Naive thymus-derived CD8-positive, alpha-beta T cell (primary cell): ENCODE results near the gene RUNX3. TPM values are rescaled to one million over a fixed set of nuclear protein-coding genes. Genes with fewer than 3 reads are reported as not detected.
"Not testable (repeated sequence)": the region's sequence is repeated elsewhere in the genome, so short reads cannot be mapped to it uniquely, and the experiment has no call there.

Source experiments
- ATAC-seq, 2 donors: fragments of 150-1000 bp; cut with Tn5 transposase in 1 of 2; sonication (Bioruptor Pico), chemical (Tn5 transposase) in 1 of 2; 1 replicate in 1 of 2; 2 replicates in 1 of 2; pipeline ENCODE4 v1.10.0; 2021; ENCODE audit warnings: mild to moderate bottlenecking in 2 of 2, moderate library complexity in 2 of 2
- POLR2A ChIA-PET: fragments of 350-600 bp; sonication (Branson Sonifier 250); formaldehyde crosslinking; loops from one replicate; lab custom pipeline; 2021; ENCODE audit warnings: antibody characterized with exemption; lab: Charles Lee
- DNase-seq, 10 donors: peaks; one replicate each; pipeline versions ENCODE4 v3.0.0 to v3.0.0-alpha.2; 2020 to 2022
- H3K27ac Mint-ChIP-seq, 10 donors: one replicate each; pipeline ENCODE4 v1.8.0; 2020 to 2022; ENCODE audit warnings: mild to moderate bottlenecking in 10 of 10, mixed read lengths in 10 of 10, moderate library complexity in 4 of 10, inconsistent platforms in 1 of 10
- H3K27me3 Mint-ChIP-seq, 5 donors: one replicate each; pipeline ENCODE4 v1.8.0; 2021 to 2022; ENCODE audit warnings: mixed read lengths in 5 of 5
- H3K36me3 Mint-ChIP-seq, 3 donors: one replicate each; pipeline ENCODE4 v1.8.0; 2020 to 2022; ENCODE audit warnings: mixed read lengths in 3 of 3, mild to moderate bottlenecking in 2 of 3, inconsistent platforms in 1 of 3
- H3K4me1 Mint-ChIP-seq, 4 donors: one replicate each; pipeline ENCODE4 v1.8.0; 2021 to 2022; ENCODE audit warnings: mixed read lengths in 4 of 4
- H3K4me3 Mint-ChIP-seq, 10 donors: one replicate each; pipeline ENCODE4 v1.8.0; 2020 to 2022; ENCODE audit warnings: mild to moderate bottlenecking in 10 of 10, mixed read lengths in 10 of 10, moderate library complexity in 6 of 10, inconsistent platforms in 1 of 10
- H3K9me3 Mint-ChIP-seq, 9 donors: one replicate each; pipeline ENCODE4 v1.8.0; 2020 to 2022; ENCODE audit warnings: mixed read lengths in 9 of 9, mild to moderate bottlenecking in 3 of 9, inconsistent platforms in 1 of 9, moderate library complexity in 1 of 9
- polyA plus RNA-seq, 3 donors: library from polyadenylated mRNA; unstranded; fragments of 300-500 nt; fragmentation: Illumina TruSeq; gene quantifications; one replicate each; pipeline ENCODE4 v1.2.3, GENCODE V29; 2021
- total RNA-seq, 8 experiments: library from RNA in 2 of 8; stranded (reverse) in 2 of 8; gene quantifications; one replicate each; pipeline ENCODE4 v1.2.3 and lab custom pipeline; 2021 to 2026

Gene RUNX3
- 10 to 100 TPM; 87.1 to 95.3 TPM for total RNA-seq
- polyA plus RNA-seq, result 10 to 100 TPM; 22.0 to 64.0 (median 54.0) TPM
- total RNA-seq (lab: John Stamatoyannopoulos, UW), result 128 to 178 (median 142) reads per million in 6 experiments

GRCh38 chr1:24930260-24931145 lies at the start of gene RUNX3:
Gene RUNX3 (minus strand): TSS chr1:24930276. CDS start chr1:24929868, 408 bp downstream.
- no peaks in the 10 kb centered on the region for H3K27me3 Mint-ChIP-seq
- DNase-seq (peak; percentile 86 to 96 (median 94)), ATAC-seq (peak; percentile 82 to 83)
- peaks cover 29 to 69% (median 64%) of the 10 kb centered on the region in 4 donors for H3K4me1 Mint-ChIP-seq
- no peaks in the 10 kb centered on the region for H3K9me3 Mint-ChIP-seq
- H3K36me3 Mint-ChIP-seq, result peaks cover 4 to 23% (median 10%) of the 10 kb centered on the region in 3 donors
- peak within 1 kb of the TSS; percentile 88 to 100 (median 98) for H3K27ac Mint-ChIP-seq
- POLR2A ChIA-PET, result interaction anchor here (0.5 to 11.0 kb wide), 35 partner anchors 10 to 1818 kb away, joined by 3 to 290 read pairs (median 5); partner anchors contain the start of gene SYF2
- peak within 1 kb of the TSS; percentile 89 to 99 (median 98) for H3K4me3 Mint-ChIP-seq

GRCh38 chr1:24979232-24979631 lies 49.2 kb upstream of the RUNX3 start:
- Mint-ChIP-seq H3K4me1 (peaks cover 54 to 83% (median 77%) of the 10 kb centered on the region in 4 donors), H3K36me3 (peaks cover 0 to 25% (median 14%) of the 10 kb centered on the region in 3 donors), H3K9me3 (peaks cover 4 to 30% (median 24%) of the 10 kb centered on the region in 9 donors), H3K4me3 (peak overlapping the region in 4 of 10 donors; percentile 4 to 27 (median 12)), H3K27ac (peak overlapping the region; percentile 46 to 88 (median 72))
- ATAC-seq, DNase-seq, H3K27me3 Mint-ChIP-seq: not testable (repeated sequence)
- POLR2A ChIA-PET, result interaction anchor here (0.5 to 10.5 kb wide), 8 partner anchors 7 to 1570 kb away, joined by 3 to 135 read pairs (median 11); no protein-coding TSS in a partner anchor

- DNase-seq (no peak), ATAC-seq (no peak)
- peak overlapping the region in 5 of 10 donors; percentile 16 to 47 (median 24) for H3K4me3 Mint-ChIP-seq
These were observed 48.4 kb upstream of the RUNX3 start for GRCh38 chr1:24978383-24979032.

GRCh38 chr1:24975391-24975790 lies 45.3 kb upstream of the RUNX3 start:
- no peak overlapping the region for H3K4me3 Mint-ChIP-seq

More at GRCh38 chr1:24978383-24979032, 48.4 kb upstream of the RUNX3 start:
- Mint-ChIP-seq H3K36me3 (peaks cover 0 to 27% (median 14%) of the 10 kb centered on the region in 3 donors), H3K27ac (peak overlapping the region in 9 of 10 donors; percentile 61 to 88 (median 74)), H3K4me1 (peaks cover 48 to 79% (median 73%) of the 10 kb centered on the region in 4 donors), H3K27me3 (no peaks in the 10 kb centered on the region), H3K9me3 (peaks cover 4 to 30% (median 26%) of the 10 kb centered on the region in 9 donors)
- POLR2A ChIA-PET, result interaction anchor here (0.6 to 10.5 kb wide), 7 partner anchors 6 to 44 kb away, joined by 3 to 135 read pairs (median 12); no protein-coding TSS in a partner anchor

GRCh38 chr1:24973315-24973714 lies 43.2 kb upstream of the RUNX3 start:
- POLR2A ChIA-PET, result interaction anchor here (0.9 to 8.4 kb wide), 7 partner anchors 9 to 60 kb away, joined by 3 to 135 read pairs (median 4); partner anchors contain the start of gene RUNX3

More at GRCh38 chr1:24975391-24975790, 45.3 kb upstream of the RUNX3 start:
- H3K4me1 Mint-ChIP-seq, result peaks cover 48 to 77% (median 72%) of the 10 kb centered on the region in 4 donors
- H3K27me3 Mint-ChIP-seq, result no peaks in the 10 kb centered on the region
- peaks cover 4 to 33% (median 26%) of the 10 kb centered on the region in 9 donors for H3K9me3 Mint-ChIP-seq
- POLR2A ChIA-PET, result interaction anchor here (1.4 to 8.4 kb wide), 3 partner anchors 8 to 47 kb away, joined by 7 to 135 read pairs (median 26); no protein-coding TSS in a partner anchor
- DNase-seq (no peak), ATAC-seq (no peak)
- H3K27ac Mint-ChIP-seq, result peak overlapping the region in 3 of 10 donors; percentile 49 to 68 (median 60)
- H3K36me3 Mint-ChIP-seq, result peaks cover 0 to 27% (median 14%) of the 10 kb centered on the region in 3 donors

DNA sequence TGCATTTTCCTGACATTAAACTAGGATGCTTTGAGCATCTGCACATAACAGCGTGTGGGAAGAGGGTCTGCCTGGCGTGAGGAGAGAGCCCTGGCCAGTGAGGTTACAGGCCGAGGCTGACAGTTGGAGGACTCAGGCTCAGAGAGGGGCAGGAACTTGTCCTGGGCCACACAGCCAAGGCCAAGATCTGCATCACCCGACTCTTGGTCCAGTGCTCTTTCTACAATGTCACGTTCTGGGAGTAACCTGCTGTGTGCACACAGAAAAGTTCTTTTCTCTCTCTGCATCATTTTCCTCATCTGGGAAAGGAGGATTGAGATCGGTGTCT lies 42.8 kb upstream of the RUNX3 start:
- H3K27ac Mint-ChIP-seq, result peak overlapping the region in 6 of 10 donors; percentile 34 to 90 (median 71)

More at GRCh38 chr1:24973315-24973714, 43.2 kb upstream of the RUNX3 start:
- Mint-ChIP-seq H3K36me3 (peaks cover 0 to 27% (median 14%) of the 10 kb centered on the region in 3 donors), H3K4me1 (peaks cover 39 to 76% (median 69%) of the 10 kb centered on the region in 4 donors), H3K9me3 (peaks cover 4 to 33% (median 26%) of the 10 kb centered on the region in 9 donors), H3K27me3 (no peaks in the 10 kb centered on the region), H3K27ac (peak overlapping the region in 4 of 10 donors; percentile 44 to 90 (median 56)), H3K4me3 (peak overlapping the region in 2 of 10 donors; percentile 18 to 30)
- DNase-seq (no peak), ATAC-seq (no peak)

GRCh38 chr1:24972221-24972914 lies 42.3 kb upstream of the RUNX3 start:
- Mint-ChIP-seq H3K4me3 (peak overlapping the region in 3 of 10 donors; percentile 2 to 88 (median 16)), H3K36me3 (peaks cover 0 to 27% (median 14%) of the 10 kb centered on the region in 3 donors), H3K4me1 (peaks cover 37 to 74% (median 65%) of the 10 kb centered on the region in 4 donors), H3K27ac (peak overlapping the region in 8 of 10 donors; percentile 34 to 90 (median 61)), H3K9me3 (peaks cover 4 to 30% (median 24%) of the 10 kb centered on the region in 9 donors), H3K27me3 (no peaks in the 10 kb centered on the region)
- ATAC-seq, result no peak
- DNase-seq, result no peak
- POLR2A ChIA-PET, result interaction anchor here (0.9 to 10.3 kb wide), 9 partner anchors 9 to 260 kb away, joined by 3 to 137 read pairs (median 9); partner anchors contain the start of genes RUNX3 and SYF2

More for the DNA sequence above, 42.8 kb upstream of the RUNX3 start:
- POLR2A ChIA-PET, result interaction anchor here (0.9 to 8.4 kb wide), 4 partner anchors 11 to 59 kb away, joined by 3 to 135 read pairs (median 8); partner anchors contain the start of gene RUNX3
- DNase-seq, result no peak
- Mint-ChIP-seq H3K36me3 (peaks cover 0 to 27% (median 14%) of the 10 kb centered on the region in 3 donors), H3K9me3 (peaks cover 4 to 30% (median 25%) of the 10 kb centered on the region in 9 donors), H3K4me3 (peak overlapping the region in 4 of 10 donors; percentile 2 to 30 (median 17)), H3K4me1 (peaks cover 37 to 75% (median 67%) of the 10 kb centered on the region in 4 donors), H3K27me3 (no peaks in the 10 kb centered on the region)
- no peak for ATAC-seq

DNA sequence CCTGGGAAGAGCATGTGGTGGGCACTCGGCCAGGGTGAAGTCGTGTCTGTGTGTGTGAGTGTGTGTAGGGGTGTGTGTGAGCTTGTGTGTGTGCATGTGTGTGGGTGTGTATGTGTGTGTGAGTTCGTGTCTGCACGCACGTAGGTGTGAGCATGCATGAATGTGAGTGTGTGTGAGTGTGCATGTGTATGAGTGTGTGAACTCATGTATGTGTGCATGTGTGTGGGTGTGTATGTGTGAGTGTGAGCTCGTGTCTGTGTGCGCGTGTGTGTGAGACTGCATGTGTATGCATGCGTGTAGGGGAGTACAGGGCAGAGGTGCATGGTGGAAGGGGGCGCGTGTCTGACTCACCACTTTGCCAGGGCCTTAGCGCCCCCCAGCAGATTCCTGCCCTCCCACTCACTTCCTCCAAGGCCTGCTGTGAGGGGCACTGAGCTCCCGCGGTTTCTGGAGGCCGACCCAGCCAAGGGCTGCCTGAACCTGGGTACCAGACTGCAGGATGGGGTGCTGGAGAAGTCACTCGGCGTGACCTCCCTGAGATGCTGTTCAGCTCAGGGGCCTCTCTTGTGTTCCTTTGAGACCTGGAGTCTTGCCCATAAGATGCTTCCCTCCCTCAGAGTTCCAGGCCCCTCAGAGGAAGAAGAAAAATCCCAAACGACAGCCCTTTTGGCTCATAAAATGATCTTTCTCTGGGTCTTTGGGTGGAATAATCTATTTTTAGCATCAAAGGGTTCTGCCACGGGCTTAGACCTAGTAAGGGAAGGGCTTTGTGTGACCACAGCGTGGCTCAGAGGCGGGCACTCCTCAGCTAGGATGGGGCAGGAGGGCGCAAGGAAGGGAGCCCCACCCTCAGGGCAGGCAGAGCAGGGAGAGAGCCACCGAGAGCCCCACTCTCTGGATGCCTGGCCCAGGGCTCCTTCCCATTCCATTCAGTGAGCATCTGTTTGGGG lies 41.1 kb upstream of the RUNX3 start:
- DNase-seq (peak in 1 of 10 donors; percentile 42), ATAC-seq (peak; percentile 58 to 60)
- POLR2A ChIA-PET, result interaction anchor here (0.9 to 10.3 kb wide), 13 partner anchors 8 to 713 kb away, joined by 3 to 137 read pairs (median 5); partner anchors contain the start of genes RUNX3 and SYF2
- H3K27ac Mint-ChIP-seq, result peak overlapping the region; percentile 78 to 97 (median 88)
- peaks cover 4 to 22% (median 19%) of the 10 kb centered on the region in 9 donors for H3K9me3 Mint-ChIP-seq
- H3K27me3 Mint-ChIP-seq, result no peaks in the 10 kb centered on the region
- H3K36me3 Mint-ChIP-seq, result peaks cover 0 to 19% (median 8%) of the 10 kb centered on the region in 3 donors
- peak overlapping the region; percentile 44 to 88 (median 72) for H3K4me3 Mint-ChIP-seq
- peaks cover 35 to 74% (median 62%) of the 10 kb centered on the region in 4 donors for H3K4me1 Mint-ChIP-seq

- Mint-ChIP-seq H3K4me1 (peaks cover 38 to 79% (median 69%) of the 10 kb centered on the region in 4 donors), H3K27ac (peak overlapping the region; percentile 81 to 97 (median 89)), H3K36me3 (peaks cover 0 to 13% (median 3%) of the 10 kb centered on the region in 3 donors), H3K4me3 (peak overlapping the region; percentile 44 to 88 (median 72)), H3K9me3 (peaks cover 2 to 14% (median 12%) of the 10 kb centered on the region in 9 donors), H3K27me3 (no peaks in the 10 kb centered on the region)
- ATAC-seq (no peak), DNase-seq (no peak)
- POLR2A ChIA-PET, result interaction anchor here (0.5 to 10.3 kb wide), 12 partner anchors 8 to 1083 kb away, joined by 3 to 137 read pairs (median 4); partner anchors contain the start of gene RUNX3
These were observed 40.3 kb upstream of the RUNX3 start for GRCh38 chr1:24970399-24970753.
